ENCODE data around the gene SIAH2.

DNA sequence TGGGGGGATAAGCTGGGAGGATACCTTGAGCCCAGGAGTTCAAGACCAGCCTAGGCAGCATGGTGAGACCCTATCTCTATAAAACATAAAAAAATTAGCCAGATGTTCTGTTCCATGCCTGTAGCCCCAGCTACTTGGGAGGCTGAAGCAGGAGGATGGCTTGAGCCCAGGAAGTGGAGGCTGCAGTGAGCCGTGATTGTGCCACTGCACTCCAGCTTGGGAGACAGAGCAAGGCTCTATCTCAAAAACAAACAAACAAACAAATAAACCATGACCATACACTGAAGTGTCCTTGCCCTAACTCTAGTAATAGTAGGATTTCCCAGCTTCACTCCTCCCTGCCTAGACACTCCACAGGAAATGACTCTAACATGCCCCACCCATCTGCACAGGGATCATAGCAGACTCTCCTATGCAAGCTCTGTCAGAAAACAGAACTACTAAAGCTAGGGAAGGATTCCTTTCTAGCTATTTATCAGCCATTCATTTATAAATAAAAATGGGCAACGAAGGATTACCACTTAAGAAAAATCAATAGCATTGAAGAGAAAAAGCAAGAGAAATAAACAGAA is 63.8 kb downstream of the SIAH2 start:
- TF ChIP-seq CTCF (IDR thresholded peaks at IDR 0.05; ENCODE audit: poor library complexity) (no peak), EZH2 (IDR thresholded peaks at IDR 0.05; ENCODE audit: borderline replicate concordance) (no peak)
